Right lung (tissue), 5 donors: ENCODE measurements around the gene BET1. TPM values are rescaled to one million over a fixed set of nuclear protein-coding genes. Genes with fewer than 3 reads are reported as not detected.

Experiments used
- DNase-seq, 2 donors: peaks; one replicate each; pipeline ENCODE4 v3.0.0-alpha.2; 2013
- polyA plus RNA-seq, 5 donors: library from polyadenylated mRNA; unstranded; fragments of 120-200 nt; gene quantifications; one replicate each; pipeline versions ENCODE4 v1.2.1 to v1.2.3, GENCODE V29; 2013; ENCODE audit warnings: inconsistent platforms in 1 of 5, low replicate concordance in 1 of 5; ENCODE audit not compliant: insufficient read length in 5 of 5, insufficient read depth in 1 of 5

Gene BET1
- polyA plus RNA-seq, 5 donors = 38.6 to 48.7 (median 47.9) TPM

- no peak for DNase-seq
Observed at GRCh38 chr7:93964262-93964661, 39.9 kb downstream of the BET1 start.

GRCh38 chr7:93960986-93961385 lies 43.2 kb downstream of the BET1 start:
- no peak for DNase-seq

GRCh38 chr7:93958651-93959050 lies 45.5 kb downstream of the BET1 start:
- no peak for DNase-seq

- DNase-seq = no peak
Observed at GRCh38 chr7:93958216-93958615, 45.9 kb downstream of the BET1 start.

DNA sequence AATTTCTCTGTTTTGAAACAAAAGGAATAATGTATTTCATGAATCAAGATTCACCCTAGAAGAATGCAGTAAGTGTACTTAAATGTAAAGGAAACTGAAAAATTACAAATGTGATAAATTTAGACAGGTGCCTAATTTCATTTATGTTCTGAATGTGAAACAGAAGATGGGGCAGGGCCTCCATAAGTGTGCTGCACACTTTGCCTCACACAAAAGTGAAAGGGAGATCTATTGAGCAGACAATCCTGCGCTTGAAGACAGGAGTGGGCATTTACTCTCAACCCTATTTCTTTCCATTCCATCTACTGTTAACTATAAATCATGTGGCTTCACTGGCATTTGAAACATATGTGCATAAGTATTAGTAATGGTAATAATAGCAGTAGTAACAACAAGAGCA lies 46.4 kb downstream of the BET1 start:
- no peak for DNase-seq

DNA sequence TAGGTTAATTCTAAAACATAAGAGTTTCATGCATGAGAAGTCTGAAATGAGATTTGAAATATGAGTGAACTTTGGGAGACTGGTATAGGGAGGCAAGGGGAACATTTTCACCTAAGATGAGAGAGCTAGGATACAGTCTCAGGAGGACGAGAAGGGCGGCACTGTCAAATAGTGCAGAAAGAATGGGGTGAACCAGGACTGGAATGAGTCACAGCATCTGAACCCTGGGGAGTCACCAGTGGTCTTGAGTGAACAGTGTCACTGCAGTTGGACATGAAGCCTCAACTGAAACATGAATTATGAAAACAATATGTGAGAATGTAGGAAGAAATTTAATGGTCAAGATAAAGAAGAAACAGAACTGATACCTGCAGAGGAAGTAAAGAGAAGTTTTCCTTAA lies 48.9 kb downstream of the BET1 start:
- no peak for DNase-seq

DNA sequence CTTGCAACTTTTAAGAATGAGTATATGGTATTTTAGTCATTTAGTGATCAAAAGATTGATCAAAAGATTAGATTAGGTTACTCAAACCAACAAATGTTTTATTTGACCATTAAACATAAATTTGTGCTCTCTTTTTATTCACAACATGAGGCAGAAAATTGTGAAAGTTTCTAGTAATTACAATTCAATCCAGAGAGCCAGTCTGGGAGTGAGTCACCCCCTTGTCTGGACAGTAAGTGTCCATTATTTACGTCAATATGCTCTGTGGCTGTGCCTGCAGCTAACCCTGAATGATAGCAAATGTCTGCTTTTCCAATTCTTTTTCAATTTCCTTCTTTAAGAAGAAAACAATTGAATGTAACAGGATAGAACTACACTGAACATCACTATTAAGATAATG lies 54.7 kb downstream of the BET1 start:
- no peak for DNase-seq

DNA sequence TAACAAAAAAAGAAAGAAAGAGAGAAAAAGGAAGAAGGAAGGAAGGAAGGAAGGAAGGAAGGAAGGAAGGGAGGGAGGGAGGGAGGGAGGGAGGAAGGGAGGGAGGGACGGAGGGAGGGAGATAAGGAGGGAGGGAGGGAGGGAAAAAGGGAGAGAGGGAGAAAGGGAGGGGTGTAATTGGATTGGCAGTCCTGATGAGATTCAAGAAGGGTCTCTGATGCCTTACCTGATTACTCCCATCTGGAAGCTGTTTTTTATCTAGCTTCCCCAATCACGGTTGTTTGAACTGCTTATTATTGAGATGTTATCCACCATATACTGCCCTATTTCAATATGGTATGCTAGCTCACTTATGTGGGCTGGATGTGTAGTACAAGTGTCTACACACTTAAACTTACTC lies 55.3 kb downstream of the BET1 start:
- DNase-seq = no peak

DNA sequence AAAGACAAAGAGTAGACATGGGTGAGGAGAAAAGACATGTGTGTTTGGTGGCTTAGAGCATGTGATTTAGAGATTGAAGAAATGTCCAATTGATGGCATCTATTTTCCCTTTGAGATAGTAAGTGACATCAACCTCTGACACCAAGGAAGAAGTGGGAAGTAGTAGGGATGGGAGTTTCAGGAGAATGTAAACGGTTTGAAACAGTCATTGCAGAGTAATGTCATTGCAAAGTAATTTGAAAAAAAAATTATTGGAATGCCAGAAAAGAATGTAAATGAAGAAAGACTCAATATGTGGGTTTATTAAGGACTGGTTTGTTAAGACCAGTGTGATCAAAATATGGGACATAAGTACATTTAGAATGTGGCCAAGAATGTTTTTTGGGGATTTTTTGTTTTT lies 56.0 kb downstream of the BET1 start:
- DNase-seq = no peak

GRCh38 chr7:93945756-93946535 lies 58.2 kb downstream of the BET1 start:
- DNase-seq = no peak

DNA sequence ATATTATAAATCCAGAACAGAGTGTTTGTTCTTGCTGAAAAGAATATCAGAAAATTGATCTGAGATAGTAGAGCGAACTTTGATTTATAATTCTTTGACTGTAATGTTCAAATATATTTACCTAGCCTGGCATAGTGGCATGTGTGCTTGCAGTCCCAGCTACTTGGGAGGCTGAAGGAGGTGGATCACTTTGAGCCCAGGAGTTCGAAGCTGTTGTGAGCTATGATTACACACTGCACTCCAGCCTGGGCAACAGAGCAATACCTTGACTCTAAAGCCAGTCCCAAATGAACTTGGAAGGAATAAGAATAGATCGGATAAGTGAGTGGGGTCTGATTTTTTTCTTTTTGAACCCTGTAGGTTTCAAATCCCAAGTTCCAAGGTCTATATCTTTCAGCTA lies 59.1 kb downstream of the BET1 start:
- DNase-seq = no peak

DNA sequence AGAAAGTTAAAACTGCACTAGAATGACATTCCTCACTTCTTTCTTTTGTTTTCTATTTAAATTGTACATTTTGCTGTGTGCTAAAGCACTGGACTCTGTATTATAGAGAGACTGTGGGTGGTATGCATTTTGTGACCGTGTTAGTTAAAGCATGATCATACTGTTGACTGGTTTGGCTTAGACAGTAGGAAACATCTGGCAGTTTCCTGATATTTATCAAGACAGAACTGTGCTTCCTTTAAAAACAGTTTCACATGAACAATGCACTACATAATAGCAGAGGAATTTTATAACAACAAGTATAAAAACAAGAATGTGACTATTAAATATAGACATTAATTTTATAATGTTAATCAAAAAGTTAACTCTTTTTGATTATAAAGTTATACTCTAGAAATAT lies 59.5 kb downstream of the BET1 start:
- DNase-seq = peak; percentile 29 to 38

DNA sequence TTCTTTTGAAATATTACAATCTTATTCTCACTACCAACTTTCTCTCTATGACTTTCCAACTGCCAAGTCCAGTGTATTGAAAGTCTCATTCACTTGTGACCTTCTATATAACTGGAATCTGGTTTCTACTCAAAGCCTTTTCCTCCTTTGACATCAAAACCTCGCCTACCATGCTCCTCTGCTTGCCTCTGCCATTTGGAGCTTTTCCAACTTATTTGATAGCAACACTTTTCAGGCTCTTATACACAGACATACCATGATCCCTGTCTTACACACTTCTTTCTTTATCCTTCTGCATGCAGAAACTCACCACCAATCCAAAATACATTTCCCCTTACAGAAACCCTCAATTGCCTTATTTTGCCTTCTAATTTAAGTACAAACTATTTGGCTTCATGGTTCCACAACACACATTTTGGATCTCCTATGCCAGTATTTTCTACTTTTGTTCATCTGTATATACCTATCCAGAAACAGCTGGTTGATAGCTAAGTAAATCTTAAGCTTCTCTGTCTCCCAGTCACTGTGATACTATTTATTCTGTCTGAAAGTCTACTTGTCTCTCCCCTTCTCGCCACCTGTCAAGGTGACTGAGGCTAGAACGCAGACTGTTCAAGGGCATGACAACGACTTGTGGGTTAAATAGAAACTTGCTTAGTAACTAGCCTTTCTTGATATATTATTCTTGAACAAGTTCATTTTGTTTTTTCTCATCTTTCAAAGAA lies 60.2 kb downstream of the BET1 start:
- DNase-seq = peak in 1 of 2 donors; percentile 1

Other genes starting within 250 kb of the BET1 start
- gene TFPI2, start 113.6 kb downstream of the BET1 start, polyA plus RNA-seq = 10 to 100 TPM in 3 of 5 donors, 1 to 10 TPM in 2; 6.1 to 18.0 (median 10.4) TPM
- gene GNGT1, start 97.8 kb downstream of the BET1 start, polyA plus RNA-seq = under 1 TPM in 1 of 5 donors, not detected in 4; 0.08 TPM
- gene GNG11, start 82.6 kb downstream of the BET1 start, polyA plus RNA-seq = 10 to 100 TPM; 40.2 to 60.7 (median 49.7) TPM